HEK293T (cell line): Measurements from ENCODE around the gene CDH20.

Experiments
- CTCF ChIA-PET: fragments of 350-600 bp; formaldehyde crosslinking; extraction: SDS; loops from one replicate; lab custom pipeline; 2021; ENCODE audit warnings: antibody characterized with exemption, inconsistent platforms; lab: Yijun Ruan, JAX
- POLR2A ChIA-PET: fragments of 350-600 bp; formaldehyde crosslinking; extraction: SDS; loops from one replicate; lab custom pipeline; 2020; ENCODE audit warnings: antibody characterized with exemption, inconsistent platforms; lab: Yijun Ruan, JAX
- DNase-seq: peaks from one replicate; pipeline ENCODE4 v3.0.0; 2012; ENCODE audit warnings: mixed read lengths; ENCODE audit errors: extremely low spot score
- ARNT ChIP-seq: fragments of 450-650 bp; IDR thresholded peaks from 2 replicates; pipeline ENCODE4 v1.6.1; 2017; ENCODE audit warnings: mild to moderate bottlenecking
- BHLHE40 ChIP-seq: fragments of 450-650 bp; IDR thresholded peaks from 2 replicates; pipeline ENCODE4 v1.6.1; 2016; ENCODE audit warnings: mild to moderate bottlenecking, moderate library complexity, borderline replicate concordance
- CTBP1 ChIP-seq: fragments of 450-650 bp; IDR thresholded peaks from 2 replicates; pipeline ENCODE4 v1.6.1; 2016; ENCODE audit warnings: borderline replicate concordance
- ELF4 ChIP-seq: fragments of 450-650 bp; IDR thresholded peaks from 2 replicates; pipeline ENCODE4 v1.6.1; 2017; ENCODE audit warnings: antibody characterized with exemption
- FOXA1 ChIP-seq: fragments of 450-650 bp; IDR thresholded peaks from 2 replicates; pipeline ENCODE4 v1.6.1; 2016; ENCODE audit warnings: mild to moderate bottlenecking
- FOXK2 ChIP-seq: fragments of 450-650 bp; IDR thresholded peaks from 2 replicates; pipeline ENCODE4 v1.6.1; 2016; ENCODE audit warnings: mild to moderate bottlenecking
- FOXM1 ChIP-seq: fragments of 450-650 bp; IDR thresholded peaks from 2 replicates; pipeline ENCODE4 v1.6.1; 2017; ENCODE audit warnings: mild to moderate bottlenecking, borderline replicate concordance
- HDGF ChIP-seq: fragments of 450-650 bp; IDR thresholded peaks from 2 replicates; pipeline ENCODE4 v1.6.1; 2017; ENCODE audit warnings: antibody characterized with exemption, borderline replicate concordance
- L3MBTL2 ChIP-seq: fragments of 450-650 bp; conservative IDR thresholded peaks from 2 replicates; pipeline ENCODE4 v1.6.1; 2016; ENCODE audit warnings: mild to moderate bottlenecking
- LEF1 ChIP-seq: fragments of 450-650 bp; IDR thresholded peaks from 2 replicates; pipeline ENCODE4 v1.6.1; 2017; ENCODE audit warnings: mild to moderate bottlenecking, borderline replicate concordance
- NFRKB ChIP-seq: fragments of 450-650 bp; IDR thresholded peaks from 2 replicates; pipeline ENCODE4 v1.6.1; 2016; ENCODE audit warnings: mild to moderate bottlenecking, moderate library complexity
- SP1 ChIP-seq: fragments of 450-650 bp; IDR thresholded peaks from 2 replicates; pipeline ENCODE4 v1.6.1; 2017
- SUZ12 ChIP-seq: fragments of 450-650 bp; IDR thresholded peaks from 2 replicates; pipeline ENCODE4 v1.6.1; 2016; ENCODE audit warnings: mild to moderate bottlenecking
- TARDBP ChIP-seq: fragments of 450-650 bp; IDR thresholded peaks from 2 replicates; pipeline ENCODE4 v1.6.1; 2016
- ZNF384 ChIP-seq: fragments of 450-650 bp; IDR thresholded peaks from 2 replicates; pipeline ENCODE4 v1.6.1; 2016
- TF ChIP-seq, protein P1 (sequence below): fragments of 450-650 bp; IDR thresholded peaks from 2 replicates; pipeline ENCODE4 v1.6.1; 2016

Gene CDH20

GRCh38 chr18:61575419-61575818, 242.2 kb downstream of the CDH20 start:
- no peak for TF ChIP-seq SUZ12
- TF ChIP-seq LEF1 = no peak
- TF ChIP-seq, protein P1, sequence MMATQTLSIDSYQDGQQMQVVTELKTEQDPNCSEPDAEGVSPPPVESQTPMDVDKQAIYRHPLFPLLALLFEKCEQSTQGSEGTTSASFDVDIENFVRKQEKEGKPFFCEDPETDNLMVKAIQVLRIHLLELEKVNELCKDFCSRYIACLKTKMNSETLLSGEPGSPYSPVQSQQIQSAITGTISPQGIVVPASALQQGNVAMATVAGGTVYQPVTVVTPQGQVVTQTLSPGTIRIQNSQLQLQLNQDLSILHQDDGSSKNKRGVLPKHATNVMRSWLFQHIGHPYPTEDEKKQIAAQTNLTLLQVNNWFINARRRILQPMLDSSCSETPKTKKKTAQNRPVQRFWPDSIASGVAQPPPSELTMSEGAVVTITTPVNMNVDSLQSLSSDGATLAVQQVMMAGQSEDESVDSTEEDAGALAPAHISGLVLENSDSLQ = no peak
- no peak for TF ChIP-seq HDGF
- TF ChIP-seq BHLHE40 = no peak
- no peak for TF ChIP-seq ARNT
- TF ChIP-seq FOXM1 = no peak
- TF ChIP-seq ELF4 = no peak
- no peak for TF ChIP-seq TARDBP
- no peak for TF ChIP-seq FOXK2
- TF ChIP-seq L3MBTL2 = no peak
- TF ChIP-seq NFRKB = no peak
- TF ChIP-seq CTBP1 = no peak
- CTCF ChIA-PET = no interaction called here

DNA sequence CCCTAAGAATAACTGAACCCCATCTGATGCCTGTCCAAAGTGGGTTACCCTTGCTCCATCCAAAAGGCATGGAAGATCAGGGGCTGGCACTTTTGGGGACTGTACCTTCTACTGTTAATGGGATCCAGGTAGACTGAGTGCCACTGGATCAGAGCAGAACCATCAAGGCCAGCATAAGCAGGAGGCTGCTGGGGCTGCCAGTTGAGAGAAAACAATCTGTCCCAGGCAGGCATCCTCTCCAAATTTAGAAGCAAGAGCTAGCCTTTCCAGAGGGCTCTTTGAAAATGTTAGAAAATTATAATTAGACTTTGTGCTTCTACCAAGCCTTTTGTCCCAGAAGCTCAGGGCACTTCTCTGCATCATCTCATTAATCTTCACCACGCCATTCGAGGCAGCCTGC, 245.6 kb downstream of the CDH20 start:
- ChIA-PET CTCF (interaction anchor here (0.7 kb wide), 1 partner anchor 554 kb away, joined by 7 read pairs; no protein-coding TSS in a partner anchor), POLR2A (no interaction called here)
- DNase-seq = no peak
- TF ChIP-seq FOXK2 = no peak
- TF ChIP-seq FOXA1 = no peak

More at GRCh38 chr18:61575419-61575818, 242.2 kb downstream of the CDH20 start:
- DNase-seq = no peak
- POLR2A ChIA-PET = no interaction called here

DNA sequence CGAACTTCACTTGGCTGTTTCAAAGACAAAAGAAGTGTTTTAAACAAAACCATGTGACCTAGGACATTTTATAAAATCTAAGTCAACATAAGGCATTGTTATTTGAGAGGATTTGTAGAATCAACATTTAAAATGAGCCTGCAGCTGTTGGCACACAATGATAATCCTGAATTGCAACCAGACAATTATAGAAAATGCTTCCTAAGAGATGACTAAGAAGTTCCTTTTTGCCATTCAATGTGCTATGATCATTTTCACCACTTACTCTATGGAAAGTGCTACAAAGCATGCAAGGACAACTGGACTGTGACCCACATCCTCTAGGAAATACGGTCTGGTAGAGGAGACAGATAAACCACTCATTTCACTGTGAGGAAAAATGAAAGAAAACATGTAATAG, 246.4 kb downstream of the CDH20 start:
- POLR2A ChIA-PET = no interaction called here
- DNase-seq = no peak
- no peak for TF ChIP-seq FOXA1
- TF ChIP-seq SUZ12 = no peak
- no peak for TF ChIP-seq ARNT
- no peak for TF ChIP-seq BHLHE40
- TF ChIP-seq FOXK2 = no peak
- TF ChIP-seq CTBP1 = no peak
- TF ChIP-seq ELF4 = no peak
- TF ChIP-seq SP1 = no peak
- TF ChIP-seq HDGF = no peak
- TF ChIP-seq LEF1 = no peak
- CTCF ChIA-PET = interaction anchor here (0.7 kb wide), 1 partner anchor 553 kb away, joined by 7 read pairs; no protein-coding TSS in a partner anchor

GRCh38 chr18:61580046-61580445, 246.8 kb downstream of the CDH20 start:
- TF ChIP-seq ARNT (no peak), SP1 (no peak), ELF4 (no peak), BHLHE40 (no peak), SUZ12 (no peak), ZNF384 (no peak), HDGF (no peak), FOXM1 (no peak), NFRKB (no peak), TARDBP (no peak), FOXA1 (no peak), L3MBTL2 (no peak), FOXK2 (no peak), CTBP1 (no peak), LEF1 (no peak)
- TF ChIP-seq, protein P1 = no peak
- ChIA-PET CTCF (no interaction called here), POLR2A (no interaction called here)
- DNase-seq = no peak

DNA sequence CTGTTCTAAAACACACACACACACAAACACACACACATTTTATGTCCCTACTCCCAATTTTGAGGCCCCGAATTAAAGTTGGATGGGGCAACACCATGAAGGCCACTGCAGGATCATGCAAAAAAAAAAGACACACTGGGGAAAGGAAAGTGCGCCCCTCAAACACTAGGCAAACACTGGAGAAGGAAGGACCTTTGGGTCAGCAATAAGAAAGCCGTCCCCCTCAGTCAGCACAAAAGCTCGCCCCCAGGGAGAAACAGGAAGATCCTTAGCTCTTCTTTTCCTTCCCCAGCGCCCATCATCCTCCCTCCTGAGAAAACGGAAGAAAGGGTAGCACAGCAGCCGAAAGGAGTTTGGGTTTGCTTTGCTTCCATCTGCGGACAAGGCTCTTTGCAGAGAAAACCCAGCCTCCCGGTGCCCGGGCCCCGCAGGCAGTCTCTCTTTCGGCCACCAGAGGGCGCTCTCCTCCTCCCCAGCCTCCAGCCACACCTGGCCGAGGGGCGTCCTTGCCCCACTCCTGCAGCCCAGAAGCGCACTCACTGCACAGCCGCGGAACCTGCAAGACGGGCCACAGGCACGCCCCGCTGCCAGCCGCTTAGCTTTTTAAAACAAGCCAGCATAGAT, 248.5 kb downstream of the CDH20 start:
- ChIA-PET CTCF (interaction anchor here (0.6 to 1.4 kb wide), 6 partner anchors 9 to 549 kb away, joined by 3 to 5 read pairs (median 4); no protein-coding TSS in a partner anchor), POLR2A (no interaction called here)
- TF ChIP-seq, protein P1 = no peak
- TF ChIP-seq LEF1 (no peak), ARNT (no peak), FOXA1 (no peak), TARDBP (no peak), ELF4 (no peak), FOXK2 (no peak), HDGF (no peak), ZNF384 (no peak), BHLHE40 (no peak), CTBP1 (no peak), L3MBTL2 (no peak), FOXM1 (no peak), SUZ12 (no peak), SP1 (no peak), NFRKB (no peak)
- peak; percentile 80 for DNase-seq
